Measurements from ENCODE around the gene TNRC18.
"Not testable (repeated sequence)": the region's sequence is repeated elsewhere in the genome, so short reads cannot be mapped to it uniquely, and the experiment has no call there.

The TNRC18 gene

DNA sequence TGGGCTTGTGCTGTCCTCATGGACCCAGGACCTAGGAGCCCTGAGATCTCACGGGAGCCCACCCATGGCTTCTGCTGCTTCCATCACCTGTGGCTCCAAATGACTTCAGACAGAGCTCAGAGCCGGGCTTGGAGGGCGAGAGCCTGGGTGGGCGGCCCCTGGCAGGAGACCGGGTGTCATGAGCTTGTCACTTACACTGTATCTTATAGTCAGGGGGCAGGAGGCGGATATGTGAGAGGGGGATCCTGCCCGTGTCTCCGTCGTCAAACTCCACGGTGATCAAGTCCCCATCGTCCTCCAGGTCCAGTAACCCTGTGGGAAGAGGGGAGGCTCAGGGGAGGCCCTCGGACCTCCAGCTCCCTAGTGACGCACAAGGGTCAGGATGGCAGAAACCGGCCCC lies 107.9 kb downstream of the TNRC18 start:
- no peak for DNase-seq (ENCODE audit: low spot score)

DNA sequence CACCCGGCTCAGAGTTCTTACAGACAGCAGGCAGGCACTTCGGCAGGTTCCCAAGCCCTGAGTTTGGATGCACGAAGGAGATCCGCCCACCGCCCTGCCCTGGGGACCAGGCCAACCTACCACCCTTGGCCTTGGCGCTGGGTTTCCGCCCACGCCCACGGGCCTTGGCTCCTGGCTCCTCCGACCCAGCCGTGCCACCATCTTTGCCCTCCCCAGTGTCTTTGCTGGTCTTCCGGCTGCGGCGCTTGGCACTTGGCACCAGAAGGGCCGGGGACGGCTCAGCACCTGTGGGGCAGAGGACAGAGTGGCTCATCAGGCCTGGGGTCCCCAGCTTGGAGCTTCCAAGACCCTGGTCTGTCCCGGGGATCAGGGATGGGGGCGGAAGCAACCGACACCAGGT lies 108.8 kb downstream of the TNRC18 start:
- DNase-seq (ENCODE audit: low spot score) = no peak

DNA sequence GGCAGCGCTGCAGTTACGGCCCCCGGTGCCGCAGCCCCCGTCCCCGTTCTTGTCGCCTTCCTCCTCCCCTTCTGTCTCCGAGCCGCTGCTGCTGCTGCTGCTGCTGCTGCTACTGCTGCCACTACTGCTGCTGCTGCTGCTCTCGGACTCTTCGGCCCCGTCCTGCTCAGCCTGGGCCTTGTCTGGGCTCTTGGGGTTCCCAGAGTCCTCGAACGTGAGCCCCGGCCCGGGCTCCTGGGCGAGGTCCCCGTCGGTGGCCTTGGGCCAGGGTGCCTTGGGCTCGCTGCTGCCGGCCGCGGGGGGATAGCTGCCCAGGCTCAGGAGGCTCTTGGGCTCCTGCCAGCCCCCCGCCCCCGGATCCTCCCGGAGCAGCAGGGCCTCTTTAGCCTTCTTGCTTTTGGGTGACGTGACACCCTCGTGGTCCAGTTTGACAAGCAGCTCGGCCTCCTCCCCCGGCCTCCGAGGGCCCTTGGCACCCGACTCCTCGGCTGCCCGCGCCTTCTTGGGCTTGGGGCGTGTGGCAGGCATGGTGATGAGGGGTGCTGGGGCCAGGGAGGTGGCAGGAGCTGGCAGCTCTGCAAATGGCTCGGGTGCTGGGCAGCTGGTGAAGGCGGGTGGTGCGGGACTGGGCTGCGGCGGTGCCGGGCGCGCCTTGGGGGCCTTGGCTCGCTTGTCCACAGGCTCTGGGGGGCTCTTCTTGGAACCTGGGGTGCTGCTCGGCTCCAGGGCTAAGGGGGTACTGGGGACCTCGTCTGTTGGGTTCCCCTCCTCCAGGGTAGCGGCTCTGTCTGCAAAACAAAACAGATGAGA lies 110.4 kb downstream of the TNRC18 start:
- not testable (repeated sequence) for DNase-seq (ENCODE audit: low spot score)

DNA sequence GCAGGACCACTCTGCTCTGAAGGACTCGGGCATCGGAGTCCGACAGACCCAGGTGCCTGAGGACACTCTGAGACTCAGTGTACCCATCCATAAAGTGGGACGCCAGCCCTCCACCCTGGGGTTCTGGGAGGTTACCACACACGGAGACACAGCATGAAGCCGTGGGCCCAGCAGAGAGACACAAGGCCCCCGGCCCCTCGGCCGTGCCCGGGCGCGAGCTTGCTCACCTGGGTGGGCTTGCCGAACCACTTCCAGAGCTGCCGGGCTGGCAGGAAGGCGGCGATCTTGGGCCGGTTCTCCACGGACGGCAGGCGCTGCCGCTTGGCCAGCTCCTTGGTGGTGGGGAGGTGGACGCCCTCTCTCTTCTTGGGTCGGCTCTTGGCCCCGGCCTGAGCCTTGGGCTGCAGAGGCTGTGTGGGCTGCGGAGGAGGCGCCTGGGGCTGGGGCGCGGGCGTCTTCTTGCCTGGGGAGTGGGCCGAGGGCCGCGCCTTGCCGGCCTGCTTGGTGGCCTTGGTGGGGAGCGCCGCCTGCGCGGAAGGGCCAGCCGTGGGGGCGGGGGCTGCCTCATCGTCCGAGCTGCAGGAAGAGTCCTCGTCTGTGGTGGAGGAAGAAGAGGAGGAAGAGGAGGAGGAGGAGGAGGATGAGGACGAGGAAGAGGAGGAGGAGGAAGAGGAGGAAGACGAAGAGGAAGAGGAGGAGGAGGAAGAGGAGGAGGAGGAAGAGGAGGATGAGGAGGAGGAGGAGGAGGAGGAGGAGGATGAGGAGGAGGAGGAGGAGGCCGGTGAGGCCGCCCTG lies 111.2 kb downstream of the TNRC18 start:
- not testable (repeated sequence) for DNase-seq (ENCODE audit: low spot score)

DNA sequence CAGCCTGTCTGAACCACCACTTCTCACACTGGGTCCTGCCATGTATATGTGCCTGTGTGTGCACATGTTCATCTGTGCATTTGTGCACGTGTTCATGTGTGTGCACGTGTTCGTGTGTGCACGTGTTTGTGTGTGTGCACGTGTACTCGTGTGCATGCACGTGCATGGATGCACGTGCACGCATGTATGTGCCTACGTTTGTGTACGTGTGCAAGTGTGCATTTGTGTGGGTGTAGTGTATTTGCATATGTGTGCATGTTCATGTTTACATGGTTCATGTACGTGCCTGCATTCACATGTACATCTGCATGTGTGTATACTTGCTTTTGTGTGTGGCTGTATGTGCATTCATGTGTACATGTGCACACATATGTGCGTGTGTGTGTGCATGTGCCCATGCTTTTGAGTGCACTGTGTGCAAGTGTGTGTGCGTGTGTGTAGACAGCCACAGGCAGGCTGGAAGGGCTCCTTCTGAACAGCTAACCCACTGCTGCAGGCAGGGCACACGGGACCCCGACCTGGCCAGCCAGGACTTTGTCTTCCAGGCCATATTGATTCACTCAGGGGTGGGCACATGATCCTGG lies 112.7 kb downstream of the TNRC18 start:
- DNase-seq (ENCODE audit: low spot score) = no peak

DNA sequence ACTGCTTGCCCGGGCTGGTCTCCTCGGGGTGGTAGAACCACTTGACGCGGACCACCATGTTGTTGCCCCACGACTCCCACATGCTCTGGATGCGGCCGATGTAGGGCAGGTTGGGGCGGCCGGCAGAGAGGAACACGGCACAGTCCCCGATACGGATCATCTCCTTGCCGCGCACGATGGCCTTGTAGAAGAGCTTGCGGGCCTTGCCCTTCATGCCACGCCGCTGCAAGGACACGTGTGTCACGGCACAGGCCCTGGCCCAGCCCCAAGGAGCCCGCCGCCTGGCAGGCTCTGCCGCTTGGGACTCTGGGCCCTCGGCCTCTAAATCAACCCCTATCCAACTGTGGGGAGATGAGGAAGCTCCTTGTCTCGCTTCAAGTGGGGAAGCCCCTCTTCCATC lies 114.5 kb downstream of the TNRC18 start:
- no peak for DNase-seq (ENCODE audit: low spot score)

DNA sequence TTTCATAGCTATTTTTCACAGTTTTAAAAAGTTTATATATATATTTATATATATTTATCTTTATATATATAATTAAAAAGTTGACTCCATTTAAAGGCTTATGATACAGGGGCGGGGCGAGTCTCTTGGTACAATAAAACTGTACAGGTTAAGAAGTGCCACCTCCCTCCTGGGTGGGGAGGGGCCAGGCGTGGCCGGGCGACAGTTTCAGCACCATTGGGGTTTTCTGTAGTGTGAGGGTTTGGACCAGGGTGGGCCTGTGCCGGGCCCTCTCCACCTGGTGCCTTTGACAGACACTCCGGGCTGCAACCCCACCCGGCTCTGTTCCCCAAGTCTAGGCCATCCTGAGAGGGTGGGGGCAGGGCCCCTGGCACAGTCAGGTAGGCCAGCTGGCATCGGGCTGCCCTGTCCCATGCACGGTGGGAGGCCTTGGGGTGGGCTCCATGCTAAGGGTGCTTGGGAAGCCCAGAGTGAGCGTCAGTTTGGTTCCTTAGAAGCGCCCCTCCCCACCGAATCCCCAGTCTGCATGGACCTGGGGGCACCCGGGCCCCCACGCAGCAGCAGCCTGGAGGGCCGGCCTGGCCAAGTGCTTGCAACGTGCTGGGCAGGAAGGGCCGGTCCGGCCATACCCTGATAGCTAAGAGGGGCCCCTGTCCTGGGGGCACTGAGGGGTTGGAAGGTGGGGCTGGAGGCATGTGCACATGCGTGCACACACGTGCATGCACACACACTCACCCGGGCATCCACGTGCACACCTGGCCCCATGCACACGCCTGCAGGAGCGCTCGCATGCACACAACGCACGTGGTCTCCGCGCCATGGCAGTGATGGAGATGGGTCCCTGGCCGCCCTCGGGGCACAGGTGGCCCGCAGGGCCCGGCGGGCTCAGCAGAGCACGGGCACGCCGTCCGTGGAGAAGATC lies 116.2 kb downstream of the TNRC18 start:
- not testable (repeated sequence) for DNase-seq (ENCODE audit: low spot score)

DNA sequence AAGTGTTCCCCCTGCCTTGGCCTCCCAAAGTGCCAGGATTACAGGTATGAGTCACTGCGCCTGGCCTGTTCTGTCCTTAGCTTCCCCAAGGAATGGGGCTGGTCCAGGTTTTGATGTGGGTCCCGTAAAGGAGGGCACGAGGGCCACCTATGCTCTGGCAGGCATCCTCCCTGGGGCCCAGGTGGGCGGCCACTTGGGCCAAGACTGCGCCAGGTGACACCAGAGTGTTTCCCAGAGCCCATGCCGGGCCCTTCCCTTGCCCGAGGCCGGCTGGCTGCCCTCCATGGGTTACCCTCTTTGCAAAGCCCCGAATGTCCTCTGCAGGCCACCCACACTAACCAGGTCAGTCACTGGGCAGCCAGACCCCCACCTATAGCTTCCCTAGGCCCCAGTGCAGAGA lies 118.6 kb downstream of the TNRC18 start:
- DNase-seq (ENCODE audit: low spot score) = not testable (repeated sequence)

DNA sequence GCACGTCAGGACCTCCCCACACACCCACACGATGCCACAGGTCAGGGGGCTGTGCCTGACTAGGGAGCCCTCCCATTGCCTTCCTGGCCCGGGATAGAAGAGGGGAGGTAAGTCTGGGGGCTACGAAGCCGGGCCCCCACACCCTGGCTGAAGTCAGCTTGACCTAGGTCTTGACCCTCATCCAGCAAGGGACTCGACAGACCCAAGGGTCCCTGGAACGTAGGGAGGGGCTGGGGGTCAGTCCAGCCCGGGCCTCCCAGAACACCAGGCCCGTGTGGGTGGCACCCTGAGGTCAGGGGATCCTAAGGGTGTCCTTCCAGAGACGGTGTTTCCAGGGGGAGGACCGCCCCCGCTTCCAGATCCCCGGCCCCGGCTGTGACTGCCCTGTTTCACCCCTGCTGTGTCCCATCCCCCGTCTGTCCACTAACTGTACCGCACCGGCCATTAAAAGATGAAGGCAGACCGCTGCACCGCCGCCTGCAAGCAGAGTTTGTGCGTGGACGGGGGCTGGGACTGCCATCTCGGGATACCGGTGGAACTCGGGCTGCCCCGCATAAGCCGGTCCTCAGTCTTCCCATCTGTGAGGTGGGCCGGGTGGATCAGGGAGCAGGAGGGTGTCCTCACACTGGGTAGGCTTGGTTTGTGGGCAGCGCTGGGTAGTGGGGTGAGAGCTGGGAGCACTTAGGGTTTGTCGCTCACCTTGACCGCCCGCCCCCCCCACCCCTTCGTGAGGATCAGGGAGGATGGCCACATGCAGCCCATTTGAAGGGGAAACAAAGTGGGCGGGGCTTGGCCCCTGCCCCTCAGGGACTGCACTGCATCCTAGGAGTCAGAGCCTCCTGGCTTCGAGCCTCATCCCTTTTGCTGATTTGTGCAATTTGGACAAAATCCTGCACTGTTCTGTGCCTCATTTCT lies 119.8 kb downstream of the TNRC18 start:
- no peak for DNase-seq (ENCODE audit: low spot score)

DNA sequence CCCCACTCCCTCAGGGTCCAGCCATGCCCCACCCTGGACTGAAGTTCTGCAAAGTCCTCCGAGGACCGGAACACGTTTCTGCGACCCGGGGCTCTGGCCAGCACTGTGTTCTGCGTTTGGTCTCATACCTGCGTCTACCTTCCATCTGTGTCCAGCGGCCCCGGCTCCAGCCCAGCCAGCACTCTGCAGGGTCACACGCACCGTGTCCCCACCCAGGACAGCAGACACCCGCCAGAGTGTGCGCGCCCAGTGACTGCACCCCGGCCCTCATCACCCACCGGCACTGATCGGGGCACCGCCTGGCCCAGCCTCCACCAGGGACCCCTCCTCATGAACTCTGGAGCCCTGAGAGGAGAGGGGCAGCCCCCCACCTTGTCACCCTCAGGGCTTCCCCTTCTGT lies 120.6 kb downstream of the TNRC18 start:
- DNase-seq (ENCODE audit: low spot score) = no peak

DNA sequence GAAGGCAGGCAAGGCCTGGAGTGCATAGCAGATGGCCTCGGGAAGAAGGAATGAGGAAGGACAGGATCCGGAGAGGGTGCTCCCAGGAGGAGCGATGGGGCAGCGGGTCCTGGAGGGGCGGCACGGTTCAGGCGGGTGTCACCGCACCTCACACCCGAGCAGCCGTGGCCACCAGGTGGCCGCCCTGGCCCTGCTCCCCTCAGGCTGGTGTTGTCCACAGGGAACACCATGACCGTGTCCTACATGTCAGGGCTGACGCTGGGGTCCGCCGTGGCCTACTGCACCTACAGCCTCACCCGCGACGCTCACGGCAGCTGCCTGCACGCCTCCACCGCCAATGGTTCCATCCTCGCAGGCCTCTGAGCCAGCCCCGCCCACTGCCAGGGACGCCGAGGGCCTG lies 121.1 kb downstream of the TNRC18 start:
- no peak for DNase-seq (ENCODE audit: low spot score)

DNA sequence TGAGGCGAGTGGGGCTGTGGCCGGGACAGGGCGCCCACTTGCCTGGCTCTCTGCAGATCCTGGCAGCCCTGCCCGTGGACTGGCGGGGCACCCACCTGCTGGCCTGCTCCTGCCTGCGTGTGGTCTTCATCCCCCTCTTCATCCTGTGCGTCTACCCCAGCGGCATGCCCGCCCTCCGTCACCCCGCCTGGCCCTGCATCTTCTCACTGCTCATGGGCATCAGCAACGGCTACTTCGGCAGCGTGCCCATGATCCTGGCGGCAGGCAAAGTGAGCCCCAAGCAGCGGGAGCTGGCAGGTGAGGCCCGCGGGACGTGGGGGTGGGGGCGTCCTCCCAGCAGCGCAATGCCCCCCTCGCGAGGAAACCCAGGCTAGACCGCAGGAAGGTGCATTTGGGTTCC lies 123.3 kb downstream of the TNRC18 start:
- DNase-seq (ENCODE audit: low spot score) = no peak

DNA sequence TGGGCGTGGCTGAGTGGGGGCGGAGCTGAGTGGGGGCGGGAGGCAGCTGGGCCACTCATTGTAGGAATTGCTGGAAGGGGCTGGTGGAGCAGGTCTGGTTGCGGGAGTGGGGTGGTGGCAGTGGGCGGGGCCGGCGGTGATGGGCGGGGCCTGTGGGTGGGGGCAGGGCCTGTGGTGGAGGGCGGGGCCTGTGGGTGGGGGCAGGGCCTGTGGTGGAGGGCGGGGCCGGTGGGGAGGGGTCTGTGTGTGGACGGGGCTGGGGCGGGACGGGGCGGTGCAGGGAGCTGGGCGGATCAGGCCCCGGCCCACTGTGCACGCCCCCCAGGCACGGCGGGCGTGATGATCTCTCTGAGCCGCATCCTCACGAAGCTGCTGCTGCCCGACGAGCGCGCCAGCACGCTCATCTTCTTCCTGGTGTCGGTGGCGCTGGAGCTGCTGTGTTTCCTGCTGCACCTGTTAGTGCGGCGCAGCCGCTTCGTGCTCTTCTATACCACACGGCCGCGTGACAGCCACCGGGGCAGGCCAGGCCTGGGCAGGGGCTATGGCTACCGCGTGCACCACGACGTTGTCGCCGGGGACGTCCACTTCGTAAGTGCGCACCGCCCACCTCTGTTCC lies 126.9 kb downstream of the TNRC18 start:
- no peak for DNase-seq (ENCODE audit: low spot score)

DNA sequence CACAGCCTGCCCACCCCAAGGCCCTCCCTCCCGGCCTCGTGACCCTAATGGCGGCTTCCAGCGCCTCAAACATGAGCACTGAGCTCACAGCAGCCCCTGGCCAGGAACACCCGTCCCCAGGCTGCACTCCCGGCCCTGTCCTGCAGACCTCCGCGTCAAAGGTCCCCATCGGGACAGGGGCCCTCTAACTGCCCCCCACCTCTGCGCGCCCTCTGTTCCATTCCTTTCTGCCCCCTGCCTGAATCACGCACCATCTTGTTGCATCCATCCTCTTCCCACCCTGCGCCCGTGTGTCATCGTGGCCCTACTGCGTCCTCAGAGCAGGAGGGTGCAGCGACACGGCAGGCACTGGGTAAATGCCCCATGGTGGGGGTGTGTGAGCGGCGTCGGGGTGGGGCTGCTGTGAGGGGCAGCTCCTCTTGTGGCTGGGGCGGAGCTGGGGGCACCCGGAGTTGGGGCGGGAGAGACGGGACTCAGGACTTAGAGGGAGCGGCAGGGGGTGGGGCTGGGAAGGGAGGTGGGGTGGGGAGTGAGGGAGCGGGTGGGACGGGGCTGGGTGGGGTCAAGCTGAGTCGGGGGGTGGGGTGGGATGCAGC lies 127.5 kb downstream of the TNRC18 start:
- no peak for DNase-seq (ENCODE audit: low spot score)

DNA sequence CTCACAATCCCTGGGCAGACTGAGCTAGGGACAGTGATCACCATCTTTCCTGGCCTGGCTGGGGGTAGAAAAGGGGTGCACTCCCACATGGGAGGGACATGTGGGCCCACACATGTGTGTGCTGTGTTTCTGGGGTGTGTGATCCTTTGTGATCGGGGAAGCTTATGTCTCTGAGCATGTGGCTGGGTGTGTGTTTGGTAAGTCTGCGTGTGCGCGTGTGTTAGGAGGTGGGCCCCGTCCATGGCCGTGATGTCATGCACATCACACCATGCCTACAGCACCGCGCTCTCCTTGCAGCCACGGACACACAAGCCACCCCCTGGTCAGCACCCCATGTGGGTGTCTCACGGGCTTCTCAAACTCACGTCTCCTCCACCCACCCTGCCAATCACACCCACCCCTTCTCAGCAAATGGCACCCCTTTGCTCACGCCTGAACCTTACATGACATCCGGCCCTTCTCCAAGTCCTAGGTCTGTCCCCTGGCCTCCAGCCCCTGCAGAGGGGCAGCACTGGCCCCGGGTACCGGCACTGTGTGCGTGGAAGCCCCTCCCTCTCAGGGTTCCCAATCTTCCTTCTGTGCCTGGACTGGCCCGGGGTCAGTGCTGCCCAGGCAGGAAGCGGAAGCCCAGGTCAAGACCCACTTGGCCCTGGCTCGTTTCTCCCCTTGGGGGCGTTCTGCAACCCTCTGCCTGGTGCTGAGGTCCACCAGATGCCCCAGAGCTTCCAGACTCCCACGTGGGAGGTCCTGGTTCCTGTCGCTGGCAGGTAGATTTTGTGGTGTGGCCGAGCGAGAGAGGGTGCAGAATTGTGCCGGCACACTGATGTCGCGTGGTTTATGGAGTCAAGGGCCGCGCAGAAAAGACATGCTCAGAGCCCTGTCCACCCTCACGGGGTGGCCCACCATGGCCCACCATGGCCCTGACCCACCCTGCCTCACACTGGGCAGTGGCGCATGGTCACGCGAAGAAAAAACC lies 128.3 kb downstream of the TNRC18 start:
- DNase-seq (ENCODE audit: low spot score) = no peak

DNA sequence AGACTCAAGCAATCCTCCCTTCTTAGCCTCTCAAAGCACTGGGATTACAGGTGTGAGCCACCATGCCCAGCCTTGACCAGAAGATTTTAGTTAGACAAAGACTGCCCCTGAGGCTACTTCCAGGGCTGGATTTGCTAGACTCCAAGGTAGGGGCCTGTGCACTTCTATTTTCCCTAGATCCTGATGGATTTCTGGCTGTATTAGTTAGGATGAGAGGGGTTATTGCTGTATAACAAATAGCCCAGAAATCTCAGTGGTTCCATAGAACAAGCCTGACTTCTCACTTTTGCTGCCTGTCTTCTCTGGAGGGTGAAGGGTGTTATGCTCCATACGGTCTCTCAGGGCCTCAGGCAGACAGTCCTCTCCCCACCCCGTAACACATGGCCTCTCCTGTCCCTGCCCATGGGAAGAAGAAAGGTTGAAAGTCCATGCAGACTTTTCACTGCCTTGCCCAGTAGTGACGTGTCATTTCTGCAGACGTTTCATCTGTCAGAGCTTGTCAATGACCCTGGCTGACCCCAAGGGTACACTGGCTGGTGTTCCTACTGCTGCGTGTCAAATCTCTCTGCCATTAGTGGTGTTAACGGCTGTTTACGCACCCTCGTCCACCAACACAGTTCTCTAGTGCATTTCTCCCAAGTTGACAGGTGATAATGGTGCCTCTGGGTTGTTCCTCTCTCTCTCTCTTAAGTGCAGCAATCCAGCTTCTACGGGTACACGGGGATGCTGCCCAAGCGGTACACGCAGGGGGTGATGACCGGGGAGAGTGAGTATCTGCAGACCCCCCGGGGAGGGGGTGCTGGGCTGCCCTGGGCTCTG lies 129.3 kb downstream of the TNRC18 start:
- no peak for DNase-seq (ENCODE audit: low spot score)

DNA sequence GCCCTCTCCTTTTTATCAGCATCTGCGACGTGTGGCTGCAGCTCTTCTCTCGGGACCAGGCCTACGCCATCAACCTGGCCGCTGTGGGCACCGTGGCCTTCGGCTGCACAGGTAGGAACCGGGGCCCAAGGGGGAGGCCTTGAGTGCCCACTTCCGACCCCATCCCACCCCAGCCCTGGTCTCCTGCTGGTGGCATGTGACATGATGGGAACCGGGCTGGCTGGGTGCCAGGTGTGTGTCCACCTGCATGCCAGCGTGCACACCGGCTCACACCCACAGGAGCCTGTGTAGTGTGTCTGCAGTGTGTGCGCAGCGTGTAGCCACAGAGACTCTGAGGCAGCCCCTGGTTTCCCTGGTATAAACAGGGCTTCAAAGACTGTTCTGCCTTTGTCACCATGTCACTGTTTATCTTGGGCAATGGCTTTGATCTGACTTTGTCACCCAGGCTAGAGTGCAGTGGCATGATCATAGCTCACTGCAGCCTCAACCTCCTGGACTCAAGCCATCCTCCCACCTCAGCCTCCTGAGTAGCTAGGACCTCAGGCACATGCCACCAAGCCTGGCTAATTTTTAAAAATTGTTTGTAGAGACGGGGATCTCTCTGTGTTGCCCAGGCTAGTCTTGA lies 131.8 kb downstream of the TNRC18 start:
- DNase-seq (ENCODE audit: low spot score) = not testable (repeated sequence)
